Endothelial cell of umbilical vein (primary cell): ENCODE results near the gene GLRX5. TPM values are rescaled to one million over a fixed set of nuclear protein-coding genes. Genes with fewer than 3 reads are reported as not detected.

ENCODE experiments used
- BruUV-seq: library from RNA; stranded (reverse); fragments of 400-500 nt; replicated peaks from 2 replicates; lab custom pipeline; 2021; lab: Mats Ljungman, UMichigan
- CTCF ChIA-PET: fragments of 300-600, 350-600 bp; sonication (Branson Sonifier 250); formaldehyde crosslinking; loops from one replicate; lab custom pipeline; 2021; ENCODE audit warnings: antibody characterized with exemption, inconsistent platforms; lab: Charles Lee
- POLR2A ChIA-PET: fragments of 300-600, 350-600 bp; sonication (Branson Sonifier 250); formaldehyde crosslinking; loops from one replicate; lab custom pipeline; 2021; ENCODE audit warnings: antibody characterized with exemption, inconsistent platforms; lab: Charles Lee
- DNase-seq: peaks from one replicate; pipeline ENCODE4 v3.0.0-alpha.2; 2011; ENCODE audit warnings: low read depth, low spot score
- FAIRE-seq: peaks from 2 replicates; lab custom pipeline; 2011; peaks lifted over from hg19 to GRCh38; lab: Jason Lieb, UNC
- H2AFZ ChIP-seq: 2 replicates; pipeline ENCODE4 v1.6.0; 2012; ENCODE audit warnings: low read depth, low read length, control low read depth, inconsistent platforms
- H3K27ac ChIP-seq: 2 replicates; pipeline ENCODE4 v1.5.1; 2011; ENCODE audit warnings: low read depth, mild to moderate bottlenecking, control low read depth, low read length, moderate library complexity; ENCODE audit not compliant: insufficient read depth
- H3K27me3 ChIP-seq, 2 experiments: 2 replicates each; pipeline versions ENCODE4 v1.6.0 to v1.6.1; 2011; ENCODE audit warnings: low read length in 2 of 2, mixed read lengths in 1 of 2; ENCODE audit not compliant: control insufficient read depth in 2 of 2, insufficient read depth in 2 of 2
- H3K36me3 ChIP-seq, 2 experiments: 2 replicates in 1 of 2; 3 replicates in 1 of 2; pipeline ENCODE4 v1.5.1; 2011; ENCODE audit warnings: low read length in 2 of 2, mild to moderate bottlenecking in 1 of 2, moderate library complexity in 1 of 2; ENCODE audit not compliant: control insufficient read depth in 2 of 2, insufficient read depth in 2 of 2; ENCODE audit errors: extremely low read depth in 1 of 2
- H3K4me1 ChIP-seq: 3 replicates; pipeline ENCODE4 v1.5.1; 2011; ENCODE audit warnings: mild to moderate bottlenecking, low read length; ENCODE audit not compliant: control insufficient read depth, insufficient read depth; ENCODE audit errors: extremely low read depth
- H3K4me2 ChIP-seq: 2 replicates; pipeline ENCODE4 v1.6.1; 2011; ENCODE audit warnings: low read length, control low read depth, mixed read lengths; ENCODE audit not compliant: insufficient read depth
- H3K4me3 ChIP-seq, 3 experiments: fragments of 200-600 bp in 1 of 3; sonication (generic), shearing (Covaris generic) in 1 of 3; replicated peaks in 1 of 3; 2 replicates each; pipeline ENCODE4 v1.5.1; 2011 to 2016; ENCODE audit warnings: control low read depth in 3 of 3, low read length in 3 of 3, mild to moderate bottlenecking in 2 of 3, inconsistent platforms in 1 of 3, low read depth in 1 of 3, moderate library complexity in 1 of 3; ENCODE audit not compliant: insufficient read depth in 1 of 3
- H3K79me2 ChIP-seq: 2 replicates; pipeline ENCODE4 v1.6.0; 2012; ENCODE audit warnings: low read length, inconsistent platforms; ENCODE audit not compliant: control insufficient read depth, insufficient read depth
- H3K9ac ChIP-seq: replicated peaks from 2 replicates; pipeline ENCODE3; 2011; ENCODE audit warnings: low read length, control low read depth; ENCODE audit not compliant: insufficient read depth; ENCODE audit errors: extremely low read depth
- H3K9me1 ChIP-seq: replicated peaks from 3 replicates; pipeline ENCODE4 v1.6.0; 2011; ENCODE audit warnings: mild to moderate bottlenecking, low read length; ENCODE audit not compliant: control insufficient read depth, insufficient read depth; ENCODE audit errors: extremely low read depth
- H3K9me3 ChIP-seq: replicated peaks from 2 replicates; pipeline ENCODE4 v1.5.1; 2012; ENCODE audit warnings: low read length, inconsistent platforms; ENCODE audit not compliant: control insufficient read depth, insufficient read depth
- H4K20me1 ChIP-seq: replicated peaks from 2 replicates; pipeline ENCODE3; 2011; ENCODE audit warnings: mild to moderate bottlenecking, low read length; ENCODE audit not compliant: control insufficient read depth, insufficient read depth; ENCODE audit errors: extremely low read depth
- EZH2 ChIP-seq: IDR thresholded peaks from 2 replicates; pipeline ENCODE4 v1.6.1; 2012; ENCODE audit warnings: borderline replicate concordance, low read depth, mild to moderate bottlenecking, moderate library complexity, low read length, inconsistent platforms; ENCODE audit not compliant: severe bottlenecking
- FOS ChIP-seq: IDR thresholded peaks from 2 replicates; pipeline ENCODE4 v1.6.1; 2011; ENCODE audit warnings: mild to moderate bottlenecking, low read length, moderate library complexity, borderline replicate concordance; ENCODE audit not compliant: insufficient read depth
- GATA2 ChIP-seq: IDR thresholded peaks from 2 replicates; pipeline ENCODE4 v1.7.0; 2011; ENCODE audit warnings: low read depth, mild to moderate bottlenecking, moderate library complexity, mixed read lengths, low read length; ENCODE audit not compliant: insufficient read length, insufficient read depth
- JUN ChIP-seq: IDR thresholded peaks from 2 replicates; pipeline ENCODE4 v1.6.1; 2011; ENCODE audit warnings: borderline replicate concordance, low read depth; ENCODE audit not compliant: insufficient read length, insufficient read depth
- MYC ChIP-seq: IDR thresholded peaks from one replicate; pipeline ENCODE4 v1.6.1; 2011; ENCODE audit warnings: mild to moderate bottlenecking, low read depth, low read length
- POLR2A ChIP-seq: IDR thresholded peaks from 2 replicates; pipeline ENCODE4 v1.6.1; 2012; ENCODE audit warnings: low read depth, mild to moderate bottlenecking, control low read depth, low read length
- POLR2AphosphoS5 ChIP-seq: IDR thresholded peaks from 2 replicates; pipeline ENCODE4 v1.6.1; 2012; ENCODE audit warnings: low read depth, mild to moderate bottlenecking, control low read depth, low read length, moderate library complexity; ENCODE audit not compliant: insufficient read depth
- dilution Hi-C: fragments of 300-500 bp; cut with MboI; formaldehyde crosslinking; loops from one replicate; pipeline ENCODE4 v1.15.0; 2019; ENCODE audit warnings: low sequenced_read_pairs; ENCODE audit not compliant: extremely low pct_ligation_motif_present
- intact Hi-C: fragments of 100-400 bp; cut with micrococcal nuclease; formaldehyde crosslinking; loops from one replicate; pipeline ENCODE4 v1.10.0; 2022
- polyA plus RNA-seq, 4 experiments: library from polyadenylated mRNA; depleted of rRNA in 3 of 4; stranded (reverse) in 3 of 4; unstranded in 1 of 4; fragments of >200 nt; gene quantifications; 2 replicates each; pipeline versions ENCODE4 v1.2.1 to v1.2.3, GENCODE V29; 2011 to 2012; ENCODE audit warnings: missing spikeins in 1 of 4
- total RNA-seq: library from RNA; stranded (reverse); gene quantifications from 2 replicates; pipeline ENCODE4 v1.2.3, GENCODE V29; 2021
- TF ChIP-seq, protein P1 (sequence below): IDR thresholded peaks from 2 replicates; pipeline ENCODE4 v1.6.1; 2011; ENCODE audit not compliant: insufficient read depth, insufficient read length
- TF ChIP-seq, protein P2 (sequence below), 2 donors: IDR thresholded peaks; 1 replicate in 1 of 2; 2 replicates in 1 of 2; pipeline ENCODE4 v1.5.1; 2011; ENCODE audit warnings: low read length in 2 of 2, mild to moderate bottlenecking in 2 of 2, moderate library complexity in 2 of 2, control low read depth in 1 of 2, inconsistent platforms in 1 of 2, low read depth in 1 of 2; ENCODE audit not compliant: insufficient read depth in 1 of 2; ENCODE audit errors: extremely low read depth in 1 of 2

Gene GLRX5
- total and polyA plus RNA-seq, 2 donors (not counting 3 experiments of a cell fraction or from before 2014, with no cell fraction given) = 42.6 to 52.0 TPM

DNA sequence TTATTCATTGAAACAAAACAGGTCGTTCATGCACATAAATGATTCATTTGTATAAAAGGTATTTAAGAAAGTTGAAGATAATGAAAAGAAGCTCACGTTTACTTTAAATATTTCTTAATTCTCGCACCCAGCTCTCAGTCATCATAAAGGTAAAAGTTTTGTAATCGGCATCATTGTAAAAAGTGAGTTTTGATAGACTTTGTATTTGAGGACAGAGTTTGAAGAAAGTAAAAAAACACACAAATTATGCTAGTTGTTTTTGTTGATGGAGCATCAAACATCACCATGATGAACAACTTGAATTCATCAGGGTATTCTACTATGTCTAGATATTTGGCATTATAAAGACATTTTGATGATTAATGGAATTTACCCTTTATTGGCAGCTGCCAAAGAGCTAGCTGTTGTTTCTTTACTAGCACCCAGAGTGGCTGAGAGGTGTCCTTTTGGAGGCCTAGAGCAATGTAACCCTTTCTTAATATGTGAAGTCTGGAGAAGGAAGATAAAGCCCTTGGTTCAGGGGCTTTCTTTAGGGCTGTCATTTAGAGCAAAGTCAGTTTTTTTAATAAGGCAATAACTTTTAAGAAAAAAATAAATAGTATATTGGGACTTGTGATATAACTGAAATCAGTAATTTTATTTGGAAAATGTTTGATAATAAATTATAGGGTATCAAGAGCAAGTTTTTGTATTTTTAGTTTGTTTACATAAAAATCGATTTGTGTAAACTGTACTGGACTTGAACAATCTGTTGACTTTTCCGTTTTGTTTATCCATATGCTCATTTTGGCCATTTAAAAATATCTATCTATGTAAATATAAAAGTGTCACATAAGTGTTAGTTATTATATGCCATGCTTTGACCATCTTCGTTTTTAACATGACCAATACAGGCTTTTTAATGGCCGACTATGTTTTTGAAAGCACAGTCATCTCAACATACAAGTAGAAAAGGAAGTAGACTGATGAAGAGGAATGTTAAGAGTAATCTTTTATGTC, 7.4 kb downstream of the GLRX5 start:
- no peaks in the 10 kb centered on the region for H3K9me3 ChIP-seq
- H3K27ac ChIP-seq = no peak overlapping the region
- dilution Hi-C loops = no loop called here
- peaks cover 23% of the 10 kb centered on the region for H3K4me1 ChIP-seq
- intact Hi-C loops = no loop called here
- TF ChIP-seq, protein P1, sequence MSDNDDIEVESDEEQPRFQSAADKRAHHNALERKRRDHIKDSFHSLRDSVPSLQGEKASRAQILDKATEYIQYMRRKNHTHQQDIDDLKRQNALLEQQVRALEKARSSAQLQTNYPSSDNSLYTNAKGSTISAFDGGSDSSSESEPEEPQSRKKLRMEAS = no peak
- TF ChIP-seq GATA2 (no peak), JUN (no peak), EZH2 (no peak), POLR2AphosphoS5 (no peak), FOS (no peak), MYC (no peak), POLR2A (no peak)
- TF ChIP-seq, protein P2, sequence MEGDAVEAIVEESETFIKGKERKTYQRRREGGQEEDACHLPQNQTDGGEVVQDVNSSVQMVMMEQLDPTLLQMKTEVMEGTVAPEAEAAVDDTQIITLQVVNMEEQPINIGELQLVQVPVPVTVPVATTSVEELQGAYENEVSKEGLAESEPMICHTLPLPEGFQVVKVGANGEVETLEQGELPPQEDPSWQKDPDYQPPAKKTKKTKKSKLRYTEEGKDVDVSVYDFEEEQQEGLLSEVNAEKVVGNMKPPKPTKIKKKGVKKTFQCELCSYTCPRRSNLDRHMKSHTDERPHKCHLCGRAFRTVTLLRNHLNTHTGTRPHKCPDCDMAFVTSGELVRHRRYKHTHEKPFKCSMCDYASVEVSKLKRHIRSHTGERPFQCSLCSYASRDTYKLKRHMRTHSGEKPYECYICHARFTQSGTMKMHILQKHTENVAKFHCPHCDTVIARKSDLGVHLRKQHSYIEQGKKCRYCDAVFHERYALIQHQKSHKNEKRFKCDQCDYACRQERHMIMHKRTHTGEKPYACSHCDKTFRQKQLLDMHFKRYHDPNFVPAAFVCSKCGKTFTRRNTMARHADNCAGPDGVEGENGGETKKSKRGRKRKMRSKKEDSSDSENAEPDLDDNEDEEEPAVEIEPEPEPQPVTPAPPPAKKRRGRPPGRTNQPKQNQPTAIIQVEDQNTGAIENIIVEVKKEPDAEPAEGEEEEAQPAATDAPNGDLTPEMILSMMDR (IDR thresholded peaks at IDR 0.05; ENCODE audit: extremely low read depth in 1 of 2, insufficient read depth in 1 of 2, low read depth in 1 of 2, low read length in 2 of 2) = no peak
- no TSS peak for BruUV-seq
- no peaks in the 10 kb centered on the region for H3K27me3 ChIP-seq
- H2AFZ ChIP-seq = no peak overlapping the region
- CTCF ChIA-PET = interaction anchor here (1.4 to 3.3 kb wide), 2 partner anchors 15 to 20 kb away, joined by 3 to 10 read pairs; no protein-coding TSS in a partner anchor
- DNase-seq = no peak
- no peak overlapping the region for H3K4me2 ChIP-seq
- H3K36me3 ChIP-seq = no peaks in the 10 kb centered on the region
- POLR2A ChIA-PET = no interaction called here
- peaks cover 60% of the 10 kb centered on the region for H3K79me2 ChIP-seq
- H3K9ac ChIP-seq = no peak overlapping the region
- no peak for FAIRE-seq
- H3K4me3 ChIP-seq = no peak overlapping the region
- no peaks in the 10 kb centered on the region for H4K20me1 ChIP-seq
- H3K9me1 ChIP-seq = no peaks in the 10 kb centered on the region
